HepG2 (cell line): ENCODE data around the gene NLGN2. TPM values are rescaled to one million over a fixed set of nuclear protein-coding genes. Genes with fewer than 3 reads are reported as not detected.
A peak's percentile ranks its signal among the peaks of the same experiment; 100 is the strongest.

Experiments
- CTCF ChIP-seq: sonication (generic); formaldehyde crosslinking; IDR thresholded peaks from 2 replicates; pipeline ENCODE4 v1.5.0; 2020; ENCODE audit warnings: mild to moderate bottlenecking, missing genetic modification reagents, moderate library complexity
- ETV5 ChIP-seq: IDR thresholded peaks from 2 replicates; pipeline ENCODE4 v1.6.1; 2018; ENCODE audit warnings: missing biosample characterization, missing genetic modification reagents, inconsistent platforms, borderline replicate concordance
- HOXA7 ChIP-seq: sonication (generic); formaldehyde crosslinking; IDR thresholded peaks from 2 replicates; pipeline ENCODE4 v1.8.1; 2022; ENCODE audit warnings: mild to moderate bottlenecking, missing genetic modification reagents, moderate library complexity
- MEF2D ChIP-seq: sonication (generic); formaldehyde crosslinking; IDR thresholded peaks from 2 replicates; pipeline ENCODE4 v1.5.1; 2020; ENCODE audit warnings: mild to moderate bottlenecking, missing genetic modification reagents
- MIER2 ChIP-seq: IDR thresholded peaks from 2 replicates; pipeline ENCODE4 v1.6.1; 2016; ENCODE audit warnings: missing biosample characterization, missing genetic modification reagents
- NCOA1 ChIP-seq: sonication (generic); formaldehyde crosslinking; IDR thresholded peaks from 2 replicates; pipeline ENCODE4 v1.9.0; 2021; ENCODE audit warnings: missing genetic modification reagents
- NCOA2 ChIP-seq: sonication (generic); formaldehyde crosslinking; IDR thresholded peaks from 2 replicates; pipeline ENCODE4 v1.8.0; 2022; ENCODE audit warnings: inconsistent platforms
- PITX1 ChIP-seq: sonication (generic); formaldehyde crosslinking; IDR thresholded peaks from 2 replicates; pipeline ENCODE4 v1.5.1; 2020; ENCODE audit warnings: mild to moderate bottlenecking, missing genetic modification reagents
- RERE ChIP-seq: IDR thresholded peaks from 2 replicates; pipeline ENCODE4 v1.6.1; 2016; ENCODE audit warnings: low read depth, missing genetic modification reagents, missing compliant biosample characterization
- SMAD9 ChIP-seq: sonication (generic); formaldehyde crosslinking; IDR thresholded peaks from 2 replicates; pipeline ENCODE4 v1.5.1; 2020; ENCODE audit warnings: mild to moderate bottlenecking, missing genetic modification reagents
- SNAI1 ChIP-seq: sonication (generic); formaldehyde crosslinking; IDR thresholded peaks from 2 replicates; pipeline ENCODE4 v1.5.0; 2020; ENCODE audit warnings: mild to moderate bottlenecking, missing genetic modification reagents, borderline replicate concordance
- SPEN ChIP-seq: sonication (generic); formaldehyde crosslinking; IDR thresholded peaks from 2 replicates; pipeline ENCODE4 v1.5.1; 2020; ENCODE audit warnings: low read depth, mild to moderate bottlenecking, missing genetic modification reagents
- ZEB1 ChIP-seq: IDR thresholded peaks from 2 replicates; pipeline ENCODE4 v1.6.1; 2012; ENCODE audit warnings: mild to moderate bottlenecking, low read depth, inconsistent platforms; ENCODE audit not compliant: insufficient replicate concordance
- ZNF282 ChIP-seq: fragments of 450-650 bp; IDR thresholded peaks from 2 replicates; pipeline ENCODE4 v1.6.1; 2018; ENCODE audit not compliant: partially characterized antibody
- ZNF350 ChIP-seq: sonication (generic); formaldehyde crosslinking; IDR thresholded peaks from 2 replicates; pipeline ENCODE4 v1.4.0; 2020; ENCODE audit warnings: mild to moderate bottlenecking, low read depth, missing genetic modification reagents, borderline replicate concordance
- ZNF367 ChIP-seq: sonication (generic); formaldehyde crosslinking; IDR thresholded peaks from 2 replicates; pipeline ENCODE4 v1.4.0; 2020; ENCODE audit warnings: missing genetic modification reagents, borderline replicate concordance
- ZNF557 ChIP-seq: sonication (generic); formaldehyde crosslinking; IDR thresholded peaks from 2 replicates; pipeline ENCODE4 v1.4.0; 2020; ENCODE audit warnings: missing genetic modification reagents
- ZNF670 ChIP-seq: sonication (generic); formaldehyde crosslinking; IDR thresholded peaks from 2 replicates; pipeline ENCODE4 v1.8.0; 2022; ENCODE audit warnings: mild to moderate bottlenecking, missing genetic modification reagents, borderline replicate concordance
- polyA plus RNA-seq, 8 experiments: library from polyadenylated mRNA; depleted of rRNA in 3 of 8; stranded (reverse) in 7 of 8; unstranded in 1 of 8; fragments of >200 nt; fragmentation: Illumina TruSeq in 4 of 8; extraction: Trizol in 4 of 8; gene quantifications; 2 replicates each; pipeline versions ENCODE4 v1.2.1 to v1.2.3, GENCODE V29; 2011 to 2016; ENCODE audit warnings: low read depth in 4 of 8, missing spikeins in 1 of 8, mixed read lengths in 1 of 8; ENCODE audit not compliant: insufficient read depth in 1 of 8
- total RNA-seq, 5 experiments: library from RNA; depleted of rRNA; stranded (reverse); fragments of >200 nt; fragmentation: Illumina TruSeq; extraction: Trizol; gene quantifications; 2 replicates each; pipeline ENCODE4 v1.2.3, GENCODE V29; 2016; ENCODE audit warnings: low read depth in 1 of 5
- TF ChIP-seq, protein P1 (sequence below): sonication (generic); formaldehyde crosslinking; IDR thresholded peaks from 2 replicates; pipeline ENCODE4 v1.4.0; 2020; ENCODE audit warnings: low read depth, missing genetic modification reagents

The NLGN2 gene
- total and polyA plus RNA-seq, 2 of the 13 experiments (the other 11 are each of a cell fraction or from before 2014, with no cell fraction given): 1.9 to 11.0 TPM

- TF ChIP-seq CTCF (CRISPR knock-in tag) (peak; percentile 36), RERE (CRISPR knock-in tag) (no peak), MEF2D (no peak), SNAI1 (CRISPR knock-in tag) (no peak), ETV5 (CRISPR knock-in tag) (no peak), MIER2 (CRISPR knock-in tag) (no peak), SMAD9 (CRISPR knock-in tag) (no peak), ZNF367 (no peak), ZEB1 (no peak), ZNF350 (CRISPR knock-in tag) (no peak), ZNF557 (no peak), ZNF282 (no peak), PITX1 (CRISPR knock-in tag) (no peak), NCOA2 (CRISPR knock-in tag) (no peak), HOXA7 (no peak), SPEN (no peak), ZNF670 (CRISPR knock-in tag) (no peak), NCOA1 (CRISPR knock-in tag) (no peak)
- TF ChIP-seq, protein P1, sequence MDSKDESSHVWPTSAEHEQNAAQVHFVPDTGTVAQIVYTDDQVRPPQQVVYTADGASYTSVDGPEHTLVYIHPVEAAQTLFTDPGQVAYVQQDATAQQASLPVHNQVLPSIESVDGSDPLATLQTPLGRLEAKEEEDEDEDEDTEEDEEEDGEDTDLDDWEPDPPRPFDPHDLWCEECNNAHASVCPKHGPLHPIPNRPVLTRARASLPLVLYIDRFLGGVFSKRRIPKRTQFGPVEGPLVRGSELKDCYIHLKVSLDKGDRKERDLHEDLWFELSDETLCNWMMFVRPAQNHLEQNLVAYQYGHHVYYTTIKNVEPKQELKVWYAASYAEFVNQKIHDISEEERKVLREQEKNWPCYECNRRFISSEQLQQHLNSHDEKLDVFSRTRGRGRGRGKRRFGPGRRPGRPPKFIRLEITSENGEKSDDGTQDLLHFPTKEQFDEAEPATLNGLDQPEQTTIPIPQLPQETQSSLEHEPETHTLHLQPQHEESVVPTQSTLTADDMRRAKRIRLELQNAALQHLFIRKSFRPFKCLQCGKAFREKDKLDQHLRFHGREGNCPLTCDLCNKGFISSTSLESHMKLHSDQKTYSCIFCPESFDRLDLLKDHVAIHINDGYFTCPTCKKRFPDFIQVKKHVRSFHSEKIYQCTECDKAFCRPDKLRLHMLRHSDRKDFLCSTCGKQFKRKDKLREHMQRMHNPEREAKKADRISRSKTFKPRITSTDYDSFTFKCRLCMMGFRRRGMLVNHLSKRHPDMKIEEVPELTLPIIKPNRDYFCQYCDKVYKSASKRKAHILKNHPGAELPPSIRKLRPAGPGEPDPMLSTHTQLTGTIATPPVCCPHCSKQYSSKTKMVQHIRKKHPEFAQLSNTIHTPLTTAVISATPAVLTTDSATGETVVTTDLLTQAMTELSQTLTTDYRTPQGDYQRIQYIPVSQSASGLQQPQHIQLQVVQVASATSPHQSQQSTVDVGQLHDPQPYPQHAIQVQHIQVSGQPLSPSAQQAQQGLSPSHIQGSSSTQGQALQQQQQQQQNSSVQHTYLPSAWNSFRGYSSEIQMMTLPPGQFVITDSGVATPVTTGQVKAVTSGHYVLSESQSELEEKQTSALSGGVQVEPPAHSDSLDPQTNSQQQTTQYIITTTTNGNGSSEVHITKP (CRISPR knock-in tag): no peak
Observed at GRCh38 chr17:7380321-7380720, 27.3 kb upstream of the NLGN2 start (continued).
